Adrenal gland (tissue), 12 donors: ENCODE measurements around the gene STMN3. TPM values are rescaled to one million over a fixed set of nuclear protein-coding genes. Genes with fewer than 3 reads are reported as not detected.

Experiments used
- DNase-seq, 7 donors: peaks; one replicate each; pipeline ENCODE4 v3.0.0-alpha.2; 2019 to 2020
- H3K27ac ChIP-seq, 5 donors: fragments of 200-600 bp; sonication (generic) in 4 of 5; 1 replicate in 3 of 5; 2 replicates in 2 of 5; pipeline versions ENCODE4 v1.5.1 to v1.8.0; 2016 to 2020; ENCODE audit warnings: mild to moderate bottlenecking in 1 of 5
- H3K27me3 ChIP-seq: fragments of 200-600 bp; 2 replicates; pipeline ENCODE4 v1.8.0; 2021
- H3K36me3 ChIP-seq, 2 donors: fragments of 200-600 bp; replicated peaks in 1 of 2; 1 replicate in 1 of 2; 2 replicates in 1 of 2; pipeline versions ENCODE4 v1.5.1 to v1.8.0; 2018 to 2022
- H3K4me1 ChIP-seq, 2 donors: fragments of 200-600 bp; replicated peaks in 1 of 2; 1 replicate in 1 of 2; 2 replicates in 1 of 2; pipeline versions ENCODE4 v1.5.1 to v1.8.0; 2018 to 2021
- H3K4me3 ChIP-seq, 4 donors: fragments of 200-600 bp; sonication (generic) in 3 of 4; one replicate each; pipeline ENCODE4 v1.5.1; 2016 to 2018
- H3K9me3 ChIP-seq, 3 donors: fragments of 200-600 bp; sonication (generic) in 1 of 3; replicated peaks in 1 of 3; 1 replicate in 2 of 3; 2 replicates in 1 of 3; pipeline versions ENCODE4 v1.5.1 to v1.8.0; 2016 to 2021
- CTCF ChIP-seq, 6 experiments: fragments of 450-650 bp in 4 of 6; fragments of 200-600 bp in 2 of 6; sonication (generic) in 1 of 6; IDR thresholded peaks; 1 replicate in 5 of 6; 2 replicates in 1 of 6; pipeline versions ENCODE4 v1.5.1 to v1.8.0; 2016 to 2021; ENCODE audit warnings: antibody characterized with exemption in 6 of 6, mild to moderate bottlenecking in 2 of 6, moderate library complexity in 1 of 6
- POLR2A ChIP-seq, 2 donors: fragments of 450-650 bp; IDR thresholded peaks; one replicate each; pipeline ENCODE4 v1.6.1; 2017; ENCODE audit warnings: antibody characterized with exemption in 2 of 2, mild to moderate bottlenecking in 2 of 2, moderate library complexity in 1 of 2
- WGBS, 4 donors: extraction: QIAGEN DNeasy Blood & Tissue Kit in 2 of 4; methylation state at CpG; one replicate each; pipeline versions ENCODE4 v1.1.5 to v1.1.7; 2013 to 2017; 5-methylcytosine and 5-hydroxymethylcytosine counted together
- intact Hi-C, 2 donors: fragments of 100-400 bp; cut with DNase I; formaldehyde crosslinking; loops; one replicate each; pipeline versions ENCODE4 v1.14.1 to v1.15.0; 2022 to 2023
- polyA plus RNA-seq, 3 donors: library from polyadenylated mRNA; stranded (reverse); fragments of 200-250 nt in 2 of 3; fragments of 350-450 nt in 1 of 3; fragmentation: Illumina TruSeq in 1 of 3; extraction: RNeasy Lipid Tissue Mini Kit (QIAGEN cat#74804) in 1 of 3; gene quantifications; one replicate each; pipeline ENCODE4 v1.2.3, GENCODE V29; 2013 to 2014
- total RNA-seq, 9 donors: library from RNA; depleted of rRNA in 4 of 9; stranded (reverse); fragments of >200 nt in 4 of 9; fragments of 120-200 nt in 1 of 9; fragmentation: NEBNext Ultra II Directional in 1 of 9; extraction: Animal tissue kit (Norgen Biotek cat#: 25700) in 1 of 9; gene quantifications; one replicate each; pipeline versions ENCODE4 v1.1.0 to v1.2.4, GENCODE V29; 2013 to 2023
- donor health status: healthy with polysubstance abuse.
- donor health status: Bipolar disorder and iron deficiency.
- donor health status: DM: yes; HTN: yes; CAD: no.
- donor health status: DM: no; HTN: no; CAD: no.
- donor health status: DM: no; HTN: no; CAD: no.
- donor health status: DM: yes; HTN: yes; CAD: no.

Gene STMN3
- total and polyA plus RNA-seq, 12 donors: 29.2 to 109 (median 54.5) TPM

DNA sequence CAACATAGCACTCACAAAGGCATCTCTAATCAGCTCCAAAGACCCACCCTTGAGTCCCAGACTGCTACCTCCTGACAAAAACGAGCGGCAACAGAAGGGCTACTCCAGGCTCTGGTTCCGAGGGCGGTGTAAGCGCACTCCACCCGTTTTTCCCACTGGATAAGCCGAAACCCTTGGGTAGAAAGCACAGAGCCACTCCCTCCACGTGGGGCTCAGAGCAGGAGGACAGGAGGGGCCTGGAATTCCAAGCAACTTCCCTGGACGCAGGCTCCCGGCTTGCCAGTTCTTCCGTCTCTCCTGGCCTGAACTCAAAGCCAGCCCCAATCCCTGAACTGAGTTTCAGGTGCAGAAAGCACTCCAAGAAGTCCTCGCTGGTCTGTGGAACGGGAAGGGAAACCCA, 33.7 kb downstream of the STMN3 start:
- Histone ChIP-seq H3K4me1 (peaks cover 8 to 10% of the 10 kb centered on the region in 2 donors), H3K4me3 (no peak overlapping the region), H3K27ac (no peak overlapping the region), H3K36me3 (peaks cover 0 to 26% of the 10 kb centered on the region in 2 donors), H3K27me3 (no peaks in the 10 kb centered on the region), H3K9me3 (no peaks in the 10 kb centered on the region)
- intact Hi-C loops: loop anchor here in 1 of 2 donors (10.0 kb wide), 1 partner anchor 355 kb away; the partner anchor contains the start of gene SAMD10
- TF ChIP-seq CTCF (IDR thresholded peaks at IDR 0.05) (no peak), POLR2A (IDR thresholded peaks at IDR 0.05) (no peak)
- DNase-seq: no peak
- 83 to 90% (median 87%) methylated on average over 9 to 13 of the region's 13 CpGs for WGBS, 4 donors

DNA sequence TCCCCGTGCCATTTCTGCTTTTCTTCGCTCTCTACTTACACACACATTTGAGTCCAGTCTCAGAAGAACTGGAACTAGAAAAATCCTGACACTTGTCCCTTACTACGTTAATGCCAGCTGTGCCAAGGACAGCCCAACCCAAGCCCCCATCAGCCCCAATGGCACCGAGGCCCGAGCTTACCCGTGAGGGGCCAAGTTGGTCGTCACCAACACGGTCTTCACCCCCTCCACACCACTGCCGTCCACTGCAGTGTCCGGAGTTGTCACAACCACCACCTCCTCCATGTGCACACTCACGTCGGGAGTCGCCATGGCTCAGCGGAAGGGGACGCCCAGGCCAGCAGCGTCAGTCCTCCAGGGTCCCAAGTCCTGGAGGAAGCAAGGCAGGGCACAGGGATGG, 34.1 kb downstream of the STMN3 start:
- TF ChIP-seq POLR2A (IDR thresholded peaks at IDR 0.05): no peak
- TF ChIP-seq CTCF (IDR thresholded peaks at IDR 0.05): no peak
- Histone ChIP-seq H3K4me1 (peaks cover 8 to 10% of the 10 kb centered on the region in 2 donors), H3K27me3 (no peaks in the 10 kb centered on the region), H3K4me3 (no peak overlapping the region), H3K9me3 (no peaks in the 10 kb centered on the region), H3K36me3 (peaks cover 0 to 26% of the 10 kb centered on the region in 2 donors), H3K27ac (no peak overlapping the region)
- no peak for DNase-seq
- WGBS, 4 donors: 93 to 98% (median 95%) methylated on average over 15 to 16 of the region's 16 CpGs
- intact Hi-C loops: loop anchor here in 1 of 2 donors (10.0 kb wide), 1 partner anchor 356 kb away; the partner anchor contains the start of gene SAMD10

GRCh38 chr20:63618291-63618980, 34.8 kb downstream of the STMN3 start:
- Histone ChIP-seq H3K27me3 (no peaks in the 10 kb centered on the region), H3K9me3 (no peaks in the 10 kb centered on the region), H3K4me1 (peaks cover 8 to 12% of the 10 kb centered on the region in 2 donors), H3K27ac (no peak overlapping the region), H3K36me3 (peaks cover 0 to 26% of the 10 kb centered on the region in 2 donors), H3K4me3 (no peak overlapping the region)
- intact Hi-C loops: loop anchor here in 1 of 2 donors (10.0 kb wide), 1 partner anchor 356 kb away; the partner anchor contains the start of gene SAMD10
- WGBS, 4 donors: 84 to 89% (median 85%) methylated on average over 8 to 11 of the region's 11 CpGs
- no peak for DNase-seq
- TF ChIP-seq CTCF (IDR thresholded peaks at IDR 0.05) (no peak), POLR2A (IDR thresholded peaks at IDR 0.05) (no peak)

DNA sequence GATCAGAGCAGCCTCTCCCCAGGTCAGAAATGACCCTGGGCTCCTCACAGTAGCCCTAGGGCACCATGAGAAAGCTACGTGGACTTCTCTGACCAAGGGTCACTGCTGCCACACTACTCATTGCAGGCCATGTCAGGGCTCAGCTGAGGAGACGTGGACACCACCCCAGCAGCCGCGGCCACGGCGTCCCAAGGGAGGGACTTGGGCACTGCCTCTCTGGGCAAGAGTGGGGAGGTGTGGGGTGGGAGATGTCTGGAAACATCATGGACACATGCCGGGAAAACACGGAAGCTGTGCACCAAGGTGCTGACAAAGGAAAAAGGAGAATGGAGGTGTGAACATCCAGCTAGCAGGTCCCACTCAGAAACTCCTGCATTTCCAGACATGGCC, 35.4 kb downstream of the STMN3 start:
- H3K4me3 ChIP-seq: no peak overlapping the region
- DNase-seq: no peak
- no peaks in the 10 kb centered on the region for H3K9me3 ChIP-seq
- intact Hi-C loops: loop anchor here in 1 of 2 donors (10.0 kb wide), 1 partner anchor 357 kb away; the partner anchor contains the start of gene SAMD10
- peaks cover 11 to 18% of the 10 kb centered on the region in 2 donors for H3K4me1 ChIP-seq
- no peaks in the 10 kb centered on the region for H3K27me3 ChIP-seq
- TF ChIP-seq CTCF (IDR thresholded peaks at IDR 0.05) (no peak), POLR2A (IDR thresholded peaks at IDR 0.05) (no peak)
- WGBS, 4 donors: 82 to 93% (median 89%) methylated on average over 7 to 8 of the region's 8 CpGs
- peaks cover 0 to 26% of the 10 kb centered on the region in 2 donors for H3K36me3 ChIP-seq
- H3K27ac ChIP-seq: no peak overlapping the region
